ENCODE data around the gene MIOS.
"Not testable (repeated sequence)": the region's sequence is repeated elsewhere in the genome, so short reads cannot be mapped to it uniquely, and the experiment has no call there.

Gene MIOS

GRCh38 chr7:7647495-7648036, 80.9 kb downstream of the MIOS start:
- no peak for DNase-seq (ENCODE audit: low read depth in 2 of 2)

GRCh38 chr7:7650682-7651206, 84.1 kb downstream of the MIOS start:
- no peak for DNase-seq (ENCODE audit: low read depth in 2 of 2)

- no peak for DNase-seq (ENCODE audit: low read depth in 2 of 2)
These were observed 84.8 kb downstream of the MIOS start for GRCh38 chr7:7651479-7651878.

- no peak for DNase-seq (ENCODE audit: low read depth in 2 of 2)
These were observed 86.3 kb downstream of the MIOS start for GRCh38 chr7:7652798-7653540.

GRCh38 chr7:7653593-7654187, 87.0 kb downstream of the MIOS start:
- DNase-seq (ENCODE audit: low read depth in 2 of 2) = no peak

GRCh38 chr7:7654964-7655715, 88.5 kb downstream of the MIOS start:
- DNase-seq (ENCODE audit: low read depth in 2 of 2) = no peak

- DNase-seq (ENCODE audit: low read depth in 2 of 2) = not testable (repeated sequence)
These were observed 89.8 kb downstream of the MIOS start for GRCh38 chr7:7656459-7656858.
